ENCODE data around the gene EEA1.

Gene EEA1

DNA sequence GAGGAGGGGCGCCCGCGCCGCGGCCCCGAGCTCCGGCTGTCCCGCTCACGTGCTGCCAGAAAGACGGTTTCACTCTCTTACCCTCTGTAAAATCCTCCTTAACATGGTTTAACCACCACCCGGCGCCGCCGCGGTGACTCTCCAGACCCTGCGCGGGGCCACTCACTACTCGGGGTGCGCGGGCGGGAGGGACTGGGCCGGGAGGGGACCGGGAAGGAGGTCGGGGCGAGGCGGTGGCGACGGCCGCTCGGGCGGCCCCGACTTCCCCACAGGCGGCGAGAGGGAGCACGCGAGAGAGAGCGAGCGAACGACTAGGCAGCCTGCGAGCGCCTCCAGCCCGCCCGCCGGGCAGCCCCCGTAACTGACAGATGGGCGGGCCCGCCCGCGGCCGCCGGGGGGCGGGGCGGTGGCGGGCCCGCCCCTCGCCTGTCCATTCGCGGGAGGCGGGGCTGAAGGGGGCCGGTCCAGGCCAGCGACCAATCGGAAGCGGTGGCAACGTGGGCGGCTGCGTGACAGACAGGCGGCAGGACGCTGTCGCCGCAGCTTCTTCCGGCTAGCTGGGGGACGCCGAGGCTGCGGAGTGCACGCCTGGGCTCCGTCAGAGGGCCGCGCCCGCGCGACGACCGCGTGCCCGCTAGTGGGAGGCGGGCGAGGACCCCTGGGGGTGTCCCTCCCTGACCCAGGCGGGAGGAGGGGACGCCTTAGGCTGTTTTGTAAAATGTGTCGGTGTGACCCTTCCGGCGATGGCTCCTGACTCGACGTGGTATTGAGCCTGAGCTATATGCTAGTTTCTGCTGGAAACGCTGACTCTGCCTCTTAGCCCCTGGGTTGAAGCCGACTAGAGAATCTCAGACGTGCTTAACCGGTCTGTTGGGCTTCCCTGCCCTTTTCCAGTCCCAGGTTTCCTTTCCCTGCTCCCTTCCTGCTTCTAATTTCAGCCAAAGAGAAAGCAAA lies at the start of gene EEA1:
Gene EEA1 (minus strand): TSS at position 334 of the 954 bp plus-strand sequence. CDS start 229 bp downstream, at position 105.
- peak; percentile 98 for DNase-seq (ENCODE audit: low read depth)
- TF ChIP-seq, protein P1, sequence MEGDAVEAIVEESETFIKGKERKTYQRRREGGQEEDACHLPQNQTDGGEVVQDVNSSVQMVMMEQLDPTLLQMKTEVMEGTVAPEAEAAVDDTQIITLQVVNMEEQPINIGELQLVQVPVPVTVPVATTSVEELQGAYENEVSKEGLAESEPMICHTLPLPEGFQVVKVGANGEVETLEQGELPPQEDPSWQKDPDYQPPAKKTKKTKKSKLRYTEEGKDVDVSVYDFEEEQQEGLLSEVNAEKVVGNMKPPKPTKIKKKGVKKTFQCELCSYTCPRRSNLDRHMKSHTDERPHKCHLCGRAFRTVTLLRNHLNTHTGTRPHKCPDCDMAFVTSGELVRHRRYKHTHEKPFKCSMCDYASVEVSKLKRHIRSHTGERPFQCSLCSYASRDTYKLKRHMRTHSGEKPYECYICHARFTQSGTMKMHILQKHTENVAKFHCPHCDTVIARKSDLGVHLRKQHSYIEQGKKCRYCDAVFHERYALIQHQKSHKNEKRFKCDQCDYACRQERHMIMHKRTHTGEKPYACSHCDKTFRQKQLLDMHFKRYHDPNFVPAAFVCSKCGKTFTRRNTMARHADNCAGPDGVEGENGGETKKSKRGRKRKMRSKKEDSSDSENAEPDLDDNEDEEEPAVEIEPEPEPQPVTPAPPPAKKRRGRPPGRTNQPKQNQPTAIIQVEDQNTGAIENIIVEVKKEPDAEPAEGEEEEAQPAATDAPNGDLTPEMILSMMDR (IDR thresholded peaks at IDR 0.05; ENCODE audit: insufficient read depth, low read depth, low read length, missing control alignments): no peak
- H3K4me3 ChIP-seq (ENCODE audit: low read length): peak within 1 kb of the TSS; percentile 69

DNA sequence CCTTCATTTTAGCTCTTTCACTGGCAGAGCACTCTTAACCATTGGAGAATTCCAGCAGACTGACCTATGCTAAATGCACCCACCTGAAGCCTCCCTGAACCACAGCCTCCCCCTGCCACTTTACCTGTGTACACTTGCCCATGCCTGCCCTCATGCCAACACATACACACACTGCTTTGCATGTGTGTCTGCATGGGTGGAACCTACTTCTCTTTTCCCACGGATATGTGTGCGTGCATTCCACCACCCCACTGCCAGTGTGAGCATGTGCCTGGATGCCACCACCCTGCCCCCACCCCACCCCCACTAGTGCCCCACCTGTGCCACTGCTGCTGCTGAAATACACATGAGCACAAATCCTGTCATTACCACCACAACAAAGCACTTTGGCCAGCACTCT lies 49.5 kb upstream of the EEA1 start:
- TF ChIP-seq, protein P1 (IDR thresholded peaks at IDR 0.05; ENCODE audit: insufficient read depth, low read depth, low read length, missing control alignments): no peak
- no peak overlapping the region for H3K4me3 ChIP-seq (ENCODE audit: low read length)
- peak; percentile 82 for DNase-seq (ENCODE audit: low read depth)

DNA sequence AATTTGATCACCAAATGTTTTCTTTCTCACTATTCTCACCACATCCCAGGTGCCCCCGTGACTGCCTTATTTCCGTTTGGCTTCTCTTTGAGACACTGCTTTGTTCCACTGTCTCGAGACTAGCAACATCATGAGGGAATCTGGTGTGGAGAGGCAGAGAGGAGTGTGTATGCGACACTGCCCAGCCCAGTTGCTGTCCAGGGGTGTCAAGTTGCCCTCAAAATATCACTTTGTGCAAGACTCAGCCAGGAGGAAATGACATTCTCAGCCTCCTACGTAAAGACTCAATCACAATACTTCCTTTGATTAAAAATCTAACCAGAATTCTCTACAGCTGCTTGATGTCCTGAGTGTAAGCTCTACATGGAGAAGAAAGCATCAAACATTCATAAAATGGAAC lies 48.2 kb upstream of the EEA1 start:
- H3K4me3 ChIP-seq (ENCODE audit: low read length): no peak overlapping the region
- TF ChIP-seq, protein P1 (IDR thresholded peaks at IDR 0.05; ENCODE audit: insufficient read depth, low read depth, low read length, missing control alignments): no peak
- DNase-seq (ENCODE audit: low read depth): no peak

GRCh38 chr12:92974759-92975158 lies 45.7 kb upstream of the EEA1 start:
- no peak overlapping the region for H3K4me3 ChIP-seq (ENCODE audit: low read length)
- TF ChIP-seq, protein P1 (IDR thresholded peaks at IDR 0.05; ENCODE audit: insufficient read depth, low read depth, low read length, missing control alignments): no peak
- DNase-seq (ENCODE audit: low read depth): no peak

- TF ChIP-seq, protein P1 (IDR thresholded peaks at IDR 0.05; ENCODE audit: insufficient read depth, low read depth, low read length, missing control alignments): no peak
- DNase-seq (ENCODE audit: low read depth): peak; percentile 100
- no peak overlapping the region for H3K4me3 ChIP-seq (ENCODE audit: low read length)
Observed at GRCh38 chr12:92973614-92974013, 44.5 kb upstream of the EEA1 start.

GRCh38 chr12:92971859-92972524 lies 42.9 kb upstream of the EEA1 start:
- H3K4me3 ChIP-seq (ENCODE audit: low read length): no peak overlapping the region
- TF ChIP-seq, protein P1 (IDR thresholded peaks at IDR 0.05; ENCODE audit: insufficient read depth, low read depth, low read length, missing control alignments): no peak
- DNase-seq (ENCODE audit: low read depth): peak; percentile 83

All from epithelial cell of esophagus (primary cell).